ENCODE data around the gene RAMP3.

Gene RAMP3

DNA sequence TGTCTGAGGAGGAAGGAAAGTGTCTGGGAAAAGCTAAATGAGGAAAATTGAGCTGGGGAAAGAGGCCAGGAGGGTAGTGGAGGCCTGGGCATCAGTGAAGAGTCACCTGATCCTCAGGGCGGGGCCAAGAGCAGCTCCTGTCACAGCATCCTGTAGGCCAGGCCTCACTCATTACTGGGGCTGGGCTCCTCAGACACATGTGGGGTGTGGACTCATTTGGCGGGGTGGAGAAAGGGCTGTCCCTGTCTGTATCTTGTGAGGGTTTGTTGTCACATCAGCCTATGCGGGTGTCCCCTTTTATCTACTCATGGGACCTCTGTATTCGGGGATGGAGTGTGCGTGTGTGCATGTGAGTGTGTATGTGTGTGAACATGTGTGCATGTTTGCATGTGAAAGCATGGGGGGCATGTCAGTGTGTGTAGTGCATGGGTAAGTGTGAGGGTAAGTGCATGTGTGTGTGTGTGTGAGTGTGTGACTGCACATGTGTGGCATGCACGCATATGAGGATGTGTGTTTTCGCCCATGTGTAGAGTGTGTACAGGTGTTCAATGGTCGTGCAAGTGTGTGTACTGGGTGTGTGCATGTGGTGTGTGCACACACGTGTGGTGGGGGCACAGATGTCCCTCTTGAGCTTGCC lies 67.8 kb downstream of the RAMP3 start:
- no peak for DNase-seq

DNA sequence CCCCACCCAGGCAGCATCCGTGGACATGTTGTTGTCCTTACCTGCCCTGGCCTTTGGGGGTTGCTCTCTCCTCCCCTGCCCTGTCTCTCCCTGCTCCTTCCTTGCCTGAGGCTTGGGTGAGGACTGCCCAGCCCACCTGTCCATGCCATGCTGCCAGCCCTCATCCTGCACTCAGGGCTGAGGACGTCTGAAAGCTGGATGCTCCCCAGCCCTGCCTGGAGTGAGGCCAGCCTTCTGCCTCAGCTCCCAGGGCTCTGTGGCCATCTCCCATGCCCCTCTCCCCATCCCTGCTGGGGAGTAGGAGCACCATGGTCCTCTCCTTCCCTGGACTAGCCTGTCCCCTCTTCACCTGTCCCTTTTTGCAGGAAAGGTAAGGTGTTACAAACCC lies 68.4 kb downstream of the RAMP3 start:
- no peak for DNase-seq

DNA sequence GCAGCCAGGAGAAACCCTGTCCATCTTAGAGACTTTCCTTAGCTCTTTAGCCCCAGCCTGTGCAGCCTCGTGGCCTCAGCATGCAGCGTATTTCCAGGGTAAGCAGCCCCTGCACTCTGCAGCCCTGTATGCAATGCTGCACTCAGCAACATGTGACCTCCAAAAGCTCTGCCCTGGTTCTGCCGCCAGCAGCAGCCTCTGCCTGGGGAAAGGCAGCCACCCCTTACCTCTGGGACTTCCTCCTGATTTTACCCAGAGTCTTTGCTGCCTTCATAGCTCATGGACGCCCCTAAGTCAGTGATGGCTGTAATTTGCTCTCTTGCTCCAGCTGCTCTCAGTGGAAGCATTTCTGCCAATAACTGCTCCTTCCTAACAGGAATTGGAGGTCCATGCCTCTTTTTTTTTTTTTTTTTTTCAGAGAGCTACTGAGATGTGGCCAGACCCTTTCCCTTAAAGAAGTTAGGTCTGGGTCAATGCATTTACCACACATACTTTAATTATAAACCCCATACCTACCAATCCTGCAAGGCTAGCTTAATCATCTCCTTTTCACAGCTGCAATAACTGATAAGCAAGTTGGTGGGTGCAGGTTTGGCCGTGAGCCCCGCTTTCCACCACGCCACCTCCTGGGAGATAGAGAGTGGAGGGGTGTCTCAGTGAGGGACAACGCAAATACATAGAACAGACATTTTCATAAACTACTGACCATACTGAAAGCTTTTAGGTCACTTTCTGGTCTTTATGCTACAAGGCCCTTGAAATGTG lies 71.7 kb downstream of the RAMP3 start:
- DNase-seq = no peak

DNA sequence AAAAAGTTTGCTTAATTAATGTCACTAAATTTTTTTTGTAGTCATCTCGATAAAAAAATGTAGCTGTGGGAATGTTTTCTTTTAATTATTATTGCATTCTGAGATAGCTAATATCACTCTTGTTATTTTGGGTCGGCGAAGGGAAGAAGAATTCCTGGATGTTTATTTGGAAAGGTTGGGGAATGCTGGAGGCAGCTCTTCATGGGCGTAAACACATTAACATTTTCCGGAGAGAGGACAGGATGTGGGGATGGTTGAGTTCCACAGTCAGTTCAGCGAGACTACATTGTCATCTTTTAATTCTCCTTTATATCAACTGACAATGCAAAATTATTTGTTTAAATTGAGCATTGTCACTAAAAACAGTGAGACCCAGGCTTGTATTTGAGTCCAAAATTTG lies 72.5 kb downstream of the RAMP3 start:
- DNase-seq = no peak

DNA sequence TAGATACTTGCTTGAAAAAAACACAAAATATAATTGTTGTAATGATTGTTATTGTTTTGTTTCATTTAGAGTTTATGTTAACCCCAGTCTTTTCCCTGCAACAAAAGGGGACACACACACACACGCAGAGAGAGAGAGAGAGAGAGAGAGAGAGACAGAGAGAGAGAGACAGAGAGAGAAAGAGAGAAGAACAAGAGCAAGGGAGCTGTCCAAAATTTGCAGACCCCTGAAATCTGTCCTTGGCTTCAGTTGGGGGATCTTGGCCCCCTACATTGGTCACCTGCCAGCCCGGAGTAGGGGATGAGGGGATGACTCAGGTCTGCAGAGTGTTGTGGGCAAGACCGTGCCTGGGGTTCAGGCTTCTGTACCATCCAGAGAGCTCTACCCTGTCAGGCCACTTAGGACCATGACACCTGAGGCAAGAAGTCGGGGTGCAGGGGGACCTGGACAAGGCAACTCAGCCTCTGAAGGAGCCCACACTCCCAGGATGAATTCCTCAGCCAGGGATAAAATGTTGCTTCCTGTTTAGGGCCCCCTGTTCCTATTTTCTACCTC lies 73.1 kb downstream of the RAMP3 start:
- DNase-seq = no peak

DNA sequence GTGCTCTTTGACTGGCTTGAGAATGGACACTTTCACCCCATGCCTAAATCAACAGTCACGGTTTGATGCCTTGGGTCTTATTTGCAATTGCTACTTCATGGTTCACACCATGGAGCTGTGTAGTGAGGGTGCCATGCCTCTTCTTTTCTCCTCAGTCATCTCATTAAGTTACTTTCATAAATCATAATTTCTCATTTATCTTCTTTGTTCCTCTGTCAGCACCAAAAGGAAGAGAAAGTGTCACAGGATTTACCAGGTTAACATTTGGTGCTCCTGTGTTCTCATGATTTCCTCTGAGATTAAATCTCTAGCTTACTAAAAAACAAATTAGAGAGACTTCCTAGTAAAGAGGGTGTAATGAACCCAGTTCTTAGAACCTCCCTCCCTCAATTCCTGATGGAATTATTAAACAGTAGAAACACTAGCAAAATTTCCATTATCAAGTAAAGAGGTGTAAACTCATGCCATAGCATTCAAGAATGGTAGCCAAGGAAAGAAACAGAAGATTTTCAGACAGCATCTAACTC lies 75.7 kb downstream of the RAMP3 start:
- no peak for DNase-seq

All from NCI-H1930 (cell line).